UCSD-AML1 (cell line): ENCODE measurements around the gene PPP1R9B.
A peak's percentile ranks its signal among the peaks of the same experiment; 100 is the strongest.

Source experiments
- DNase-seq: peaks from one replicate; lab custom pipeline; 2025; ENCODE audit not compliant: unreplicated experiment; lab: John Stamatoyannopoulos, UW

The PPP1R9B gene, protein sequence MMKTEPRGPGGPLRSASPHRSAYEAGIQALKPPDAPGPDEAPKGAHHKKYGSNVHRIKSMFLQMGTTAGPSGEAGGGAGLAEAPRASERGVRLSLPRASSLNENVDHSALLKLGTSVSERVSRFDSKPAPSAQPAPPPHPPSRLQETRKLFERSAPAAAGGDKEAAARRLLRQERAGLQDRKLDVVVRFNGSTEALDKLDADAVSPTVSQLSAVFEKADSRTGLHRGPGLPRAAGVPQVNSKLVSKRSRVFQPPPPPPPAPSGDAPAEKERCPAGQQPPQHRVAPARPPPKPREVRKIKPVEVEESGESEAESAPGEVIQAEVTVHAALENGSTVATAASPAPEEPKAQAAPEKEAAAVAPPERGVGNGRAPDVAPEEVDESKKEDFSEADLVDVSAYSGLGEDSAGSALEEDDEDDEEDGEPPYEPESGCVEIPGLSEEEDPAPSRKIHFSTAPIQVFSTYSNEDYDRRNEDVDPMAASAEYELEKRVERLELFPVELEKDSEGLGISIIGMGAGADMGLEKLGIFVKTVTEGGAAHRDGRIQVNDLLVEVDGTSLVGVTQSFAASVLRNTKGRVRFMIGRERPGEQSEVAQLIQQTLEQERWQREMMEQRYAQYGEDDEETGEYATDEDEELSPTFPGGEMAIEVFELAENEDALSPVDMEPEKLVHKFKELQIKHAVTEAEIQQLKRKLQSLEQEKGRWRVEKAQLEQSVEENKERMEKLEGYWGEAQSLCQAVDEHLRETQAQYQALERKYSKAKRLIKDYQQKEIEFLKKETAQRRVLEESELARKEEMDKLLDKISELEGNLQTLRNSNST

DNA sequence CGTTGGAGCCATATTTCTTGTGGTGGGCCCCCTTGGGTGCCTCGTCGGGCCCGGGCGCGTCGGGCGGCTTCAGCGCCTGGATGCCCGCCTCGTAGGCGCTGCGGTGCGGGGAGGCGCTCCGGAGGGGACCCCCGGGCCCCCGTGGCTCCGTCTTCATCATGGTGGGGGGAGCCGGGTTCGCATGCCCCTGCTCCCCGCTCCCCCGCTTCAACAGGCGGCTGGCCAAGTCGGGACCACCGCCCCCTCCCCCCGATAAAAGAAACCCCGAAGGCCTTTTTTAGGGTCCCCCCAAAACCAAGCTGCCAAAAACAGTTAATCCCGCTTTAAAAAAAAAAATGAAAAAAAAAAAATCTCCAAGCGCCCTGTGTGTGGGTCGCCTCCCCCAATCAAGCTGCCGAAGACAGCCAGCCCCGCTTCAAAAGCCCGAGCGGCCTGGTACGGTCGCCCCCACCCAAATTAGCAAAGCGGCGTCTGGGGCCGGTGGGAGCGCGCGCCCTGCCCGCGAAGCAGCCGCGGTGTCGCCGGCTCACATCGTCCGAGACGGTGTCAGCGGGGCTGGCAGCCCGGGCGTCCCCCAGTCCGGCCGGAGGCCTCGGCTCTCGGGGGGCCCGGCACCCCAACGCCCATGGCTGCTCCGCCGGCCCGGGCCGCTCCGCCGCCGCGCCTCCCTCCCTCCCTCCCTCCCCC is at the start of gene PPP1R9B:
TSS of gene PPP1R9B (minus strand) at position 324 of the 687 bp plus-strand sequence. CDS start at position 160, 164 bp downstream.
- DNase-seq, result no peak

DNA sequence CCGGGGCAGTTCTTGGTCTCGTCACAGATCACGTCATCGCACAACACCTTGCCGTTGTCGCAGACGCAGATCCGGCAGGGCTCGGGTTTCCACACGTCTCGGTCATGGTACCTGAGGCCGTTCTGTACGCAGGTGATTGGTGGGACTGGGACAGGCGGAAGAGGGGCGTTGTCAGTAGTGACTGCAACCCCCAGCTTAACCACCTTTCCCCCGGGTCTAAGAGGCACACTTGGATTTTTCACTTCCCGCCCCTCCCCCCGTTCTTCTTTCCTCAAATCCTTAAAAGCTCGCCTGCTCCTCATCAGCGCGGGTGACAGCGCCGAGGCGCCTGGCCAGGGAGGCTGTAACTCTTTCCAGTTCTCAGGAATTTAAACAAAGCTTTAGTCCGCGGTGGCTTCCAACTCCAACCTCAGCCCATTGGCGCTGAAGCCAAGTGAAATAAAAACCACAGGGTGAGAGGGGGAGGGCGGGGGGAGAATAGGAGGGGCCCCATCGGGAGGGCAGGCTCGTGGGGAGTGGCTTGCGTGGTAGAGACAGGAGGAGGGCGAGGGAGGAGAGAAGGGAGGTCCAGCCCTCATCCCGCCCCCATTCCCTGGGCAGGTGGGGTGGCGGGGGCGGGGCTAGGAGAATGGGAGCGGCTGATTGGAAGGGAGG is 49.5 kb upstream of the PPP1R9B start:
- DNase-seq, result peak; percentile 85

- no peak for DNase-seq
These were observed 48.8 kb upstream of the PPP1R9B start for GRCh38 chr17:50199211-50199802.

DNA sequence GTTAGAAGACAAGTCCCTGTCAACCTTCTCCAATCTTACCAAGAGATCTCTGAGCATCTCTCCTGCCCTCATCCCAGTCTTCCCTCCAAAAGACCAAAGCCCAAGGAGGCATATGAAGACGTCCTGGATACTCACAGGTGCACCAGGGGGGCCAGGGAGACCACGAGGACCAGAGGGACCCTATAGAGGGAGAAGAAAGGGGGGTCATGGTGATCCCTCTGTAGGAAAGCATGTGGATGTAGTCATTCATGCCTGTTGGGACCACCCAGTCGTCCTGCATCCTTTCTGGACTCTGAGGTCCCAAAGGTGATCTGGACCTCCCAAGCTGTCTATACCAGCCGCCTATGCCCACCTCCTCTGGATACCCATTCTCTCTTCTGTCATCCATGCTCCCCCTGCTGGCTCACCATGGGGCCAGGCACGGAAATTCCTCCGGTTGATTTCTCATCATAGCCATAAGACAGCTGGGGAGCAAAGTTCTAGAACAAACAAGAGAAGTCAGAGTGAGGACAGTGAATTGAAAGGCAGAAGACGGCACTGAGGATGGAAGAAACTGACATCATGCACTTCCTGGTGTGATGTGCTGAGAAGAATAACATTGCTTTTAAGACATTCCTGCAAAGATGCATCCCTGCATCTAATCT is 47.7 kb upstream of the PPP1R9B start:
- peak; percentile 75 for DNase-seq

DNA sequence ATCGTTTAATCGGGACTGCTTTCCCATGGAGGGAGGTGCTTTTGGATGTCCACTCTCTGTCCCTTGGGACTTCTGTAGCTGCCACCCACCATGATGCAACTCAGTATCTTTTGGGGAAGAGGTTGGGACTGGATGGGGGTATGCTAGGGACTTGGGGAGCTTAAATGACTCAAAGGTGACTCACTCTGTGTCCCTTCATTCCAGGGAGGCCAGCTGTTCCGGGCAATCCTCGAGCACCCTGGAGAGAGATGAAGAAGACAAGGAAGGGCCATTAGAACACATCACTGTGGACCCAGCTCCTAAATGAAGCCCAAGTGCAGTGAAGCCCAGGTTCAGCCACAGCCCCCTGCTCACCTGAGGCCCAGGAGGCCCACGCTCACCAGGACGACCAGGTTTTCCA is 46.3 kb upstream of the PPP1R9B start:
- no peak for DNase-seq

GRCh38 chr17:50196036-50196435 is 45.6 kb upstream of the PPP1R9B start:
- no peak for DNase-seq

DNA sequence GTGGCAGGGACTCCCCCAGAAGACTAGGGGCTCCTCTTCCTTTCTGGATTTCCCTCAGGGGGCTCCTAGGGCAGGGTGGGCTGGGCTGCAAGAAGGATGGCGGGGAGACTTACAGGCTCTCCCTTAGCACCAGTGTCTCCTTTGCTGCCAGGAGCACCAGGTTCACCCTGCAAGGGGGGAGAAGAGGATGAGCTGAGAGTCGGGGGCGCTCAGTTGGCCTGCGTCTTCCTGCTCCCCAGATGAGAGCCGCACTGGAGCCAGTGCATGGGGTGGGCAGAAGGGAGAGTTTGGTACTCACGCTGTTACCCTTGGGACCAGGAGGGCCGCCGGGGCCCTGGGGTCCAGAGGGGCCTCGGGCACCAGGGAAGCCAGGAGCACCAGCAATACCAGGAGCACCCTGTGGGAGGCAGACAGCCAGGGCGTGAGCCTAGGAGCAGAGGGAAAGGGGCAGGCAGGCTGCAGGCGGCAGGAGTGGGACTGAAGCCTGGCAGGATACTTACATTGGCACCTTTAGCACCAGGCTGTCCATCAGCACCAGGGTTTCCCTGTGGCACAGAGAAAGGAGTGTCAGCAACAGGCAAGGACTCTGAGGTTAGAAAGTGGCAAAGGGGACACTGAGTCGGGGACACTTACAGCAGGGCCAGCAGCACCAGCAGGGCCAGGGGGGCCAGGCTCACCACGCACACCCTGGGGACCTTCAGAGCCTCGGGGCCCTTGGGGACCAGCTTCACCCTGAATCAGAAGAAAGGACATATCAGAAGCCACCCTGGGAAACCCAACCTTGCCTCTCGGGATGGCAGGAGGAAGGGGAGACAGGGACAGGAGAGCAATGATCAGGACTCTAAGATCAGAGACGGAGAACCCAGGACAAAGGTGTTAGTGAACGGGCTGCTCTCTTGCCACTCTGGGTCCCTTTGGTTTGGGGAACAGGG is 44.7 kb upstream of the PPP1R9B start:
- no peak for DNase-seq

DNA sequence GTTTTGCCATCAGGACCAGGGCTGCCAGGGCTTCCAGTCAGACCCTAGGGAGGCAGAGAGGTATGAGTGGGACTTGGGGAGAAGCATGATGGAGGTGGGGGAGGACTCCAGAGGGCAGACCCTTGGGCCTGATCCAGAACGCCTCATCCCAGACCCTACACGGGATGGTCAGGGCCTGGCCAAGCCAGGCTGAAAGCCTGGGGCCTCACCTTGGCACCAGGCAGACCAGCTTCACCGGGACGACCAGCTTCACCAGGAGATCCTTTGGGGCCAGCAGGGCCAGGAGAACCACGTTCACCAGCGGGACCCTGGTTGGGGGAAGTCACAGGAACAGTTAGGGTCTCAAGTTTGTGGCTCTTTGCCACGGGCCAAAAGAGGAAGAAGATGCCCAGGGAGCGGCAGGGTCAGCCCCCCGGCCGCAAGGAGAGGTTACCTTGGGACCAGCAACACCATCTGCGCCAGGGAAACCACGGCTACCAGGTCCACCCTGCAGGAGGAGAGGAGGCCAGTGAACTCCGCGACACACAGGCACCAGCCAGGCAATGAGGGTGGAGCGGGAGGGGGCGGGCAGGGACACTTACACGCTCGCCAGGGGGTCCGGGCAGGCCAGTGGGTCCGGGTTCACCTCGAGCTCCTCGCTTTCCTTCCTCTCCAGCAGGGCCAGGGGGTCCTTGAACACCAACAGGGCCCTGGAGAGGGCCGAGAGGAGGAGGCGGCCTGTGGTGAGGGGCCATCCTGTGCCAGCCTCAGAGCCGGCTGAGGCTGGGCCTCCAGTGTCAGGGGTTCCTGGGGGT is 43.9 kb upstream of the PPP1R9B start:
- DNase-seq, result no peak

DNA sequence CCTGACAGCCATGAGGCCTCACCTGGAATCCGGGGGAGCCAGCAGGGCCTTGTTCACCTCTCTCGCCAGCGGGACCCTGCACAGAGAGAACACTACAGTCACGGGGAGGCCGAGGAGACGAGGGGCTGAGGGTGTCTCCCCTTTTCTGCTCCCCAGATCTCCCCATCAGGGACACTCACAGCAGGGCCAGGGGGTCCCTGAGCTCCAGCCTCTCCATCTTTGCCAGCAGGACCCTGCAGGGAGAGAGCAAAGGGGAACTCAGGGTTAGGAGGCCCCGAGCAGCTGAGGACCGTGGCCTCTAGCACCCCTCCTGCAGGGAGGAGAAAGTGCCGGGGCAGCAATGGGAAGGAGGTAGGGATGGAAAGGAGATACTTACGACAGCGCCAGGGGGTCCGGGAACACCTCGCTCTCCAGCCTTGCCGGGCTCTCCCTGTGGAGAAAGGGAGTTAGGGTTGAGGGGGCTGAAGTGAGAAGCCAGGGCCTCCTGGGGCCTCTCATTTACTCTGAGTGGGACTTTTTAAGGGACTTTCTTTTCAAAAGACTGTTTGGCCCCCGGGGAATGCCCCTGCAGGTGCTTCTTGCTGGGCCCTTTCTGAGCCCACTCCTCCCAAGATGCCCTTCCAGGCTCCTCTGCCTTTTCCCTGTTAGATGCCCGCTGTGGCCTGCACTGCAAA is 42.3 kb upstream of the PPP1R9B start:
- DNase-seq, result no peak

GRCh38 chr17:50192144-50192617 is 41.7 kb upstream of the PPP1R9B start:
- no peak for DNase-seq

- no peak for DNase-seq
These were observed 41.1 kb upstream of the PPP1R9B start for GRCh38 chr17:50191359-50192143.

GRCh38 chr17:50190603-50191358 is 40.3 kb upstream of the PPP1R9B start:
- DNase-seq, result no peak

DNA sequence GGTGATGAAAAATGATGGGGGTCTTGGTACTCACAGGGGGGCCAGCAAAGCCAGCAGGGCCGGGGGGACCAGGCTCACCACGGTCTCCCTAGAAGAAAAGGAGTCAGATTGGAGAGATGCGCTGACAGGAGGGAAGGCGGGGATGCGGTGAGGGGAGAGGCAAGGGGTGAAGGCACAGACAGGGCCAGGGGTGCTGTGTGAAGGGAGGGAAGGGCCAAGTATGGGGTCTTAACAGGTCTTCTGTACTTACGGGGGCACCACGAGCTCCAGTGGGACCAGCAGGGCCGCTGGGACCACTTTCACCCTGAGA is 39.8 kb upstream of the PPP1R9B start:
- DNase-seq, result no peak

DNA sequence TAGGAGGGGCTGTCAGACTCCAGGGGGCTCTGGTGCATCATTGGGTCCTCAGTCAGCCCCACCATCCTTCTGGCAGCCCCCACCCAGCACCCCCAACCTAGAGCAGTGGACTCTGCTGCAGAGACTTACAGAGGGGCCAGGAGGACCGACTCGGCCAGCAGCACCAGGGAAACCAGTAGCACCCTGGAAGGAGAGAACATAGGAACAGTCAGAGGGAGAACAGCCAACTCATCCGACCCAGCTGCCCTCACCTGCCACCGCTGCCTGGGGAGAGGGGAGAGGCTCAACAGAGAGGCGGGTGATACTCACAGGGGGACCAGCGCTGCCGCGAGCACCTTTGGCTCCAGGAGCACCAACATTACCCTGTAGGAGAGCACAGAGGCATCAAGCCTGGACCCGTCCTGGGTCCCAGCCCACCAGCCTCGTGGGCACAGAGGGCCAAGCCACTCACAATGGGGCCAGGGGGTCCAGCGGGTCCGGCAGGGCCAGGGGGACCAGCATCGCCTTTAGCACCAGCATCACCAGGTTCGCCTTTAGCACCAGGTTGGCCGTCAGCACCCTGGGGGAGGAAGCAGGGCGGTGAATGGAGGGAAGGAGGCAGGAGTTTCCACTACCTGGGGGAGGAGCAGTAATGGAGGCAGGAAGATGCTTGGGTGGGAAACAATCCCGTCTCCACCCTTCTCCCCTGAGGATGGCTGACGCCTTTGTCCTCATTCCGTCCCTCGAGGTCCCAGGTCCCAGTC is 39.2 kb upstream of the PPP1R9B start:
- DNase-seq, result no peak

- DNase-seq, result no peak
These were observed 38.6 kb upstream of the PPP1R9B start for GRCh38 chr17:50188921-50189549.
